ENCODE data around the gene MAST2.

- TF ChIP-seq, protein P1, sequence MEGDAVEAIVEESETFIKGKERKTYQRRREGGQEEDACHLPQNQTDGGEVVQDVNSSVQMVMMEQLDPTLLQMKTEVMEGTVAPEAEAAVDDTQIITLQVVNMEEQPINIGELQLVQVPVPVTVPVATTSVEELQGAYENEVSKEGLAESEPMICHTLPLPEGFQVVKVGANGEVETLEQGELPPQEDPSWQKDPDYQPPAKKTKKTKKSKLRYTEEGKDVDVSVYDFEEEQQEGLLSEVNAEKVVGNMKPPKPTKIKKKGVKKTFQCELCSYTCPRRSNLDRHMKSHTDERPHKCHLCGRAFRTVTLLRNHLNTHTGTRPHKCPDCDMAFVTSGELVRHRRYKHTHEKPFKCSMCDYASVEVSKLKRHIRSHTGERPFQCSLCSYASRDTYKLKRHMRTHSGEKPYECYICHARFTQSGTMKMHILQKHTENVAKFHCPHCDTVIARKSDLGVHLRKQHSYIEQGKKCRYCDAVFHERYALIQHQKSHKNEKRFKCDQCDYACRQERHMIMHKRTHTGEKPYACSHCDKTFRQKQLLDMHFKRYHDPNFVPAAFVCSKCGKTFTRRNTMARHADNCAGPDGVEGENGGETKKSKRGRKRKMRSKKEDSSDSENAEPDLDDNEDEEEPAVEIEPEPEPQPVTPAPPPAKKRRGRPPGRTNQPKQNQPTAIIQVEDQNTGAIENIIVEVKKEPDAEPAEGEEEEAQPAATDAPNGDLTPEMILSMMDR (conservative IDR thresholded peaks at IDR 0.05 in 1 of 2, IDR thresholded peaks at IDR 0.05 in 1 of 2; ENCODE audit: extremely low read depth in 1 of 2, insufficient read depth in 1 of 2, low read depth in 1 of 2, low read length in 2 of 2), result peak; percentile 96 to 98
- TF ChIP-seq EZH2 (IDR thresholded peaks at IDR 0.05; ENCODE audit: borderline replicate concordance, low read length), result no peak
Measured at GRCh38 chr1:46036894-46037839, 233.8 kb downstream of the MAST2 start.

Data from mammary epithelial cell (primary cell).